Activated CD8-positive, alpha-beta memory T cell treated with anti-CD3 and anti-CD28 coated beads, Interleukin-2, amount 50 U/mL, for 1 hour (primary cell): ENCODE measurements around the gene TLR5.
A peak's percentile ranks its signal among the peaks of the same experiment; 100 is the strongest.

Source experiments
- DNase-seq: peaks from one replicate; pipeline ENCODE4 v3.0.0-alpha.2; 2020; ENCODE audit errors: extremely low read depth

Gene TLR5

DNA sequence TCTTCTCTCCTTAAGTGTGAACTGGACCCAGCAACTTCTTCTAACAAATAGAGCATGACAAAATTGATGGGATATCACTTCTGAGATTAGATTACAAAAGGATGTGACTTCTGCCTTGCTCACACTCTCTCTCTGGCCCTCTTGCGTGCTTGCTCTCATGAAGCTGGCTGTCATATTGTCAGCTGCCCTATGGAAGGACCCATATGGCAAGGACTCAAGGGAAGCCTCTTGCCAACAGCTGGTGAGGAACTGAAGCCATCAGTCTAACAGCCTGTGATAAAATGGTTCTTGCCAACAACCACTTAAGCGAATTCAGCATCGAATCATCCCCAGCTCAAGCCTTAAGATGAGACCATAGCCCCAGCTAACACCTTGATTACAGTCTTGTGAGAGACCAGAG is 4.8 kb upstream of the TLR5 start:
- DNase-seq: no peak

- no peak for DNase-seq
Measured at GRCh38 chr1:223147409-223147808, 4.4 kb upstream of the TLR5 start.

- DNase-seq: no peak
Measured at GRCh38 chr1:223146745-223147144, 3.7 kb upstream of the TLR5 start.

DNA sequence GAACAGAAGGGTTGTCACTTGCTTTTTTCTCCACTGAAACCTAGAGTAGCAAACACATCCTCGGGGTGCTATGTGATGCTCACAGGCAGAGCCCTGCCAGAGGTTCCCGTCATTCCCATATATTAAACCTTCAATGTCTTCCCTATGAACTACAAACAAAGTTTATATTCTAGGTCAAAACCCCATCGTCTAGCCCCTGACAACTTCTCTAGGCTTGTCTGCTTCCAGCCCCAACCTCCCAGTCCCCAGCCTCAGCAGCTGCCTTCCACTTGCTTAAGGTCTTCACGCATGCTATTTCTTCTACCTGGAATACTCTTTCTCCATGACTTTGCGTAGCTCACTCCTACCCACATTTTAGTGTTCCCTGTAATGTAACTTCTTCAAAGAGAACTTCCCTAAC is 1.9 kb upstream of the TLR5 start:
- no peak for DNase-seq

DNA sequence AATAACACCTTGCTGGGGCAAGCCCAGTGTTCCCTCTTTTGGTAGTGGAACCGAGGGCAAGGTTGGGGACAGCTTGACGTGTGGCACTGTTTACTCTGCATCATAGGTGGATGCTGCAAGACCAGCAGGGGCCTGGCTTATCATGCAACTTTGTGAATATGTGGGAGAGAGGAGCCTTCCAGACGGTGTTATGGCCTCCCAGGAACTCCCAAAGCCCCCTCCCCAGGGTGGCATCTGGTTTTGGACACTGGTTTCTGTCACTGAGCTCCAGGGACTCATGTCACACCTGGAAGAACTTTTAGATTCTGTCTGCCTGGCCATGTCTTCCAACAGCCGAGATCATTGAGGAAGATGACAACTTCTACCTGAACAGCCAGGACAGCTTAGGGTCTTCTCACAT is 1.4 kb upstream of the TLR5 start:
- DNase-seq: no peak

- DNase-seq: no peak
Measured at GRCh38 chr1:223143537-223144248, 645 bp upstream of the TLR5 start.

DNA sequence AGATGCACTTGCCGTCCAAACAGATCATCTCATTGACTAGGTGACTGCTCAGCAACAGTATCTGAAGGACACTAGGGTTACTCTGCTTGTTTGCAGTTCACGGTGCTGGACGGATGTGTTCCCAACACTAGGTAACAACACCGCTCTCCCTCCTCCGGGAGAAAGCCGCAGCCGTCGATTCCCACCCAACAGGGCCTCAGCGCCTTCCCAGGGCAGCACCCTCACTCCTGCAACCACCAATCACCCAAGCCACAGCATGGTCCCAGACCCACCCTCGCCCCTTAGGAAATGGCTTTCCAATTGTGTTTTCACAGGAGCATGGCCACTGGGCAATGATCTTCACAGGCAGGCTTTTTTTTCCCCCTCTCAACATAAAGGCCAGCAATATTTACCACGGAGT is 779 bp downstream of the TLR5 start:
- DNase-seq: no peak

GRCh38 chr1:223140611-223141405 is 2.2 kb downstream of the TLR5 start:
- no peak for DNase-seq

DNA sequence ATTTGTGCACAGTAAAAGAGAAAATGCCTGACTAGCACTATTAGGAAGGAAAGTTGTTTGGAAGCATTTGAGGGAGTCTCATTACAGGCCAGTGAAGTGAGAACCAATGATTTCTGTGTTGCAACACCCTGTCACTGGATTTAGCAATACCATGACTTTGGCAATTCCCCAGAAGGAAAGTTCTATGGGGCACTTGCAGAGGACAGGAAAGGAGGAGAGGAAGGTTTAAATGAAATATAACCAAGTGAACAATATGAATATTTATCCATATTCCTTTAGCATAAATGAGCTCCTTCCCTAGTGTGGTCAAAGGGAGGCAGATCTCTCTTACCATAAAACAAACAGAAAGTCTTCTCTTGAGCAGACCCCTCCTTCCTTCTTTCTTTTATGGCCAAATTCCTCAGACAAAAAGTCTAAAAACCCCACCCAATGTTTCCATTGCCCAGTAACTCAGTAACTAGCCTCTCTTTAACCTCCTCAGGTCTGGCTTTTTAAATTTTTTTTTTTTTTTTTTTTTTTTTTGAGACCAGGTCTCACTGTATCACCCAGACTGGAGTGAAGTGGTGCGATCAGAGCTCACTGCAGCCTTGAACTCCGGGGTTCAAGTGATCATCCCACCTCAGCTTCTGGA is 5.5 kb downstream of the TLR5 start:
- no peak for DNase-seq

DNA sequence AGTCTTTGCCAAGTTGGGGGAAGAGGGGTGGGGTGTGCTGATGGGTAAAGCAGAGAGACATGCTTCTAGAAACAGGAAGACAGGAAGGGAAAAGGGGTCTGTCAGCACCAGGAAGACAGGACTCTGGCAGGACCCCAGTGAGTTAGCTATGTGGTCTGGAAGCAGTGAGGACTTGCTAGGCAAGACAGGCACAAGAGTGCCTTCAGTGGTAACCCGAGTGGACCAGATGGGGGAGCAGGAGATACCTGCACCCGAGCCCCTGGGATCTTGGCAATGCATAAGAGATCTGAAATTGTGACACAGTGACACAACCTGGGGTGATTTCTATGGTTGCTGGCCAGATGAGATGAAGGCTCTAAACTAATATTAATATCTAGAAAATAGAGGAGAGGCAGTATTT is 7.0 kb downstream of the TLR5 start:
- DNase-seq: no peak

DNA sequence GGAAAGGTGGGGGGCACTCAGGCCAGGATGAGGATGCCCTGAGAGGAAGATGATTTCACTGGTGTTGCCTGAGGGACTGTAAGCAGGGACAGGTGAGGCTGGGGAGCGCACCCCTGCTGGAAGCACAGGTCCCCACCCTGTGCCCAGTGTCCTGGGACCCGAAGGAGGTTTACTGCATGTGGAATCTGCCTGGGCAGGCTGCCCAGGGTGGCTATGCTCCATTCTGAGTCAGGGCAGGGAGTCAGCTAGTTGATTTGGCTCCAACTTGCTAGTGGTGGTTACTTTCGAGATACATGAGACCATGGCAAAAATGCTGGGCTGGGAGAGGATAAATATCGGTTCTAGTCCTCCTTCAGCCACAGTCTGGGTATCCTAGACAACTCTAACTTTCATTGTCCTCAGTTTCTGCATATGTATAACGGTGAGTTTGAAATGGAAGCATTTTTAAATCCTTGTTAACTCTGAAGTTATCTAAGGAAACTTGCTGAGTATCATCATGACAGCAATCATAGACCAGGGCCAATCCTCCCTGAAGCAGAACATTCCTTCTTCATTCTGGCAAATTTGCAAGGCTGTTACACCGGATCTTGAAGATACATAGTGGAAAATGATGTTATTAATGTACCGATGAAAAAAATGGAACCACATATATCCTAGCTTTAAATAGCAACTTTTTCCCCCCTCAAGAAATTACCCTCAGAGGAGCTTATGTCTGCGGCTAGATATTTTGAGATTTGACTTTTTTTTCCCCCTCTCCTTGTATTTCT is 7.7 kb downstream of the TLR5 start:
- DNase-seq: no peak

- peak; percentile 47 for DNase-seq
Measured at GRCh38 chr1:223133824-223134435, 9.1 kb downstream of the TLR5 start.

DNA sequence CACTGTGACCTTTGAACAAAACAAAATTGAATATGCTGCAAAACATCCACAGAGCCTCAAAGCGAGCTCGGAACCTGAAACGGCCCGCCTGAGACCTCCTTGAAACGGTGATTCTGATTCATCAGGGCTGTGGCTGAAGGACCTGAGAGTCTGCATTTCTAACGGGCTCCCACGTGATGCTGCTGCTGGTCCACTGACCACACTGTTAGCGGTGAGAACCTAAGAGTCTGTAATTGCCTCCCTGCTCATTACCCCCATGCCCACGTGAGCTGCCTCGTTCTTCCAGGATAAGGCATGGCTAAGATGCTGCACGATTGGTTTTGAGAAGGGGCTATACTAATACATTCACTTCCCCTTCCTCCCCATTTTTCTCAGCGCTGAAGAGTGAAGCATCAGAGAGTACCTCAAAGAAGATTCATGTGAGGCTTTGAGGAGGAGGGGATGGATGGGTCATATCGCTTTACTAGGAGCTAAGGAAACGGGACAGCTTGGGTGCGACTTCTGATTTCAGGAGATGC is 9.7 kb downstream of the TLR5 start:
- no peak for DNase-seq

DNA sequence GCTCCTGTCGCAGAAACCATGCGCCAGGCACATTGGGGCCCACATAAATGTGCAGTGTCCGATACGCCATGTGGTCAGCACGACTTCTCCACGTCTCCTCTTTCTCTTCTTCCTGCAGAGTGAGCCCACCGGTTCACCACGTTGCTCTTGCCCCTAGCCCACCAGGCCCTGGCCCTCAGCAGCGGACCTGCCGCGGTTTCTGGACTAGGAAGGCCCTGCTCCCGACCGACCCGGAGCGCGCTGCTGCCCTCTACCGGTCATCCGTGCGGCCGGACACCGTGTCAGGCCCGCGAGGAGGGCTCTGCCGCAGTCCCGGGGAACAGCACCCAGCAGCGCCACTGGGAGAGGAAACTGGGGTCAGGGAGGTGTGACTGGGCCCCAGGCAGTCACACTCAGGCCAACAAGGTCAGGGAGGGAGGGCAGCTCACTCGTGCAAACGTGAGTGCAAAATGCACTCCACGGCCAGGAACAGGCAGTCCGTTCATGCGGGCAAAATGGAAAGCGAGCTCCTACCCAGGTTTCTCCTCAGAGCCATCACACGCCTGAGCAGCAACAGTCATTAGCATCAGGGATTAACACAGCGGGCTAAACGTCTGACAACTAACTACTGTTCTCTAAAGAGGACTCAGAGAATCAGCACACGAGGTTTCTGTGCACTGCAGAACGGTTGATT is 13.7 kb downstream of the TLR5 start:
- DNase-seq: no peak

GRCh38 chr1:223126741-223127140 is 16.3 kb downstream of the TLR5 start:
- DNase-seq: no peak

DNA sequence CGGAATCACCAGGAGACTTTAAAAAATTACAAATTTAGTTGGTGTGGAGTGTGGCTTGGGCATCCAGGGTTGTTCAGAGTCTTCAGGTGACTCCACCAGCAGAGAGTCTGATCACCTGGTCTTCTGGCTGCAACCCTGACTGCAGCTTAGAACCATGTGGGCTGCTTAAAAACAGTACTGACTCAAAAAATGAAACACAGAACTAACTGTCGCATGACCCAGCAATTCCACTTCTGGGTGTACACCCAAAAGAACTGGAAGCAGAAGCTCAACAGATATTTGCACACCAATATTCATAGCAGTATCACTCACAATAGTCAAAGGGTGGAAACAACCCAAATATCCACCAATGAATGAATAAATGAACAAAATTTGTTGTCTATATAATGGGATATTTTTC is 17.3 kb downstream of the TLR5 start:
- no peak for DNase-seq

- DNase-seq: no peak
Measured at GRCh38 chr1:223123011-223123610, 19.9 kb downstream of the TLR5 start.

DNA sequence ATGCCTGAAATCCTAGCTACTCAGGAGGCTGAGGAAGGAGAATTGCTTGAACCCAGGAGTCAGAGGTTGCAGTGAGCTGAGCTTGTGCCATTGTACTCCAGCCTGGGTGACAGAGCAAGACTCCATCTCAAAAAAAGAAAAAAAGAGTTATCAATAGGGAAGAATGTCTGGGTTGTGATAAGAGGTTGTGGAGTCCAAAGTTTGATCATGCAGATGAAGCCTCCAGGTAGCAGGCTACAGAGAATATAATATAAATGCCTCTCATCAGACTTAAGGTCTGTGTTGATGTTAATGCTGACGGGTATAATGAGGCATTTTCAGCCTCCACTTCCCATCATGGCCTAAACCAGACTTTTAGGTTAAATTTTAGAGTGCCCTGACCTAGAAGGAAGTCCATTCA is 24.6 kb downstream of the TLR5 start:
- DNase-seq: no peak

DNA sequence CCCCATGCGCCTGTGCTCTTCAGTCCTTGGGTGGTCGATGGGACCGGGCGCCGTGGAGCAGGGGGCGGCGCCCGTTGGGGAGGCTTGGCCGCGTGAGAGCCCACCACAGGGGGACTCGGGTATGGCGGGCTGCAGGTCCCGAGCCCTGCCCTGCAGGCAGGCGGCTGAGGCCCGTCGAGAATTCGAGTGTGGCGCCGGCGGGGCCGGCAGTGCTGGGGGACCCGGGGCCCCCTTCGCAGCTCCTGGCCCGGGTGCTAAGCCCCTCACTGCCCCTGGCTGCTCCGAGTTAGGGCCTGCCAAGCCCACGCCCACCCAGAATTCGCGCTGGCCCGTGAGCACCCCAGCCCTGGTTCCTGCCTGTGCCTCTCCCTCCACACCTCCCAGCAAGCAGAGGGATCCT is 26.1 kb downstream of the TLR5 start:
- no peak for DNase-seq

- no peak for DNase-seq
Measured at GRCh38 chr1:223114871-223115270, 28.2 kb downstream of the TLR5 start.

DNA sequence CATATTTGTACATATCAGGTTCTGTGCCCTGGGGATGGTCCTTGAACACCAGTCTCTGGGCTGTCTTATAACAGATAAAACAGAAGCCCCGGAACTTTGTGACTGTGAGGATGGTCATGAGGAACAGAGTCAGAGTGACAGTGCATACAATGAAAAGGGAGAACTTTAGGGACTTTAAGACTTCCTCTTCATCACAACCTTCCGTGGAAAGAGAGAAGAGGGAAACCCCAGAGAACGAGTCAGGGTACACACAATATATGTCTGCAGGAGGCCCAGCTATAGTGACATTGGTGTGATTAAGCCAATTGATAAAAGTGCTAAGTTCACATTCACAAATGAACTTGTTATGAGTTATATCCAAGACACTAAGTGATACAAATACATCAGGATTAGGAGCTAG is 32.1 kb downstream of the TLR5 start:
- no peak for DNase-seq
